CD4-positive, alpha-beta T cell treated with Interleukin-15 for 4 hours (primary cell): ENCODE data around the gene CTNS.

ENCODE experiments used
- DNase-seq: peaks from one replicate; pipeline ENCODE4 v3.0.0-alpha.2; 2020; ENCODE audit warnings: low spot score

Gene CTNS

DNA sequence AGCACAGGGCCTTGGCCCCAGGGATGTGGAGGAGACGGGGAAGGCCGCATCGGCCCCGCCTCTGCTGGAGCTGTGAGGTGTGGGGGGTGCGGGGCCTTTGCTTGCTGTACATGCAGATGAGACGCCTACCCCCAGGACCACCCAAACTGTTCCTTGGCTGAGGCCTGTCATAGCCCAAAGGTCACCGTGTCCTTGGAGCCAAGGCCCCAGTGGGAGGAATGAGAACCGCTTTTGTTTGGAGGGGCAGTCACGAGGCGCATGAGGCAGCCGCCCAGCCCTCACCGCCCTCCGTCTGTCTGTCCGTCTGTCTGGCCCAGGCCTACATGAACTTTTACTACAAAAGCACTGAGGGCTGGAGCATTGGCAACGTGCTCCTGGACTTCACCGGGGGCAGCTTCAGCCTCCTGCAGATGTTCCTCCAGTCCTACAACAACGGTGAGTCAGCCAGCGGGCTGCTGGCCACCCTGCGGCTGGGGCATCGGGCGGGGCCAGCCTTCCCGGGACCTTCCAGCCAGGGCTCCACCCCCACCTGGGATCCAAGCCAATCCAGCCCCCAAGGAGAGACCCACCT, 23.1 kb downstream of the CTNS start:
- DNase-seq = no peak

DNA sequence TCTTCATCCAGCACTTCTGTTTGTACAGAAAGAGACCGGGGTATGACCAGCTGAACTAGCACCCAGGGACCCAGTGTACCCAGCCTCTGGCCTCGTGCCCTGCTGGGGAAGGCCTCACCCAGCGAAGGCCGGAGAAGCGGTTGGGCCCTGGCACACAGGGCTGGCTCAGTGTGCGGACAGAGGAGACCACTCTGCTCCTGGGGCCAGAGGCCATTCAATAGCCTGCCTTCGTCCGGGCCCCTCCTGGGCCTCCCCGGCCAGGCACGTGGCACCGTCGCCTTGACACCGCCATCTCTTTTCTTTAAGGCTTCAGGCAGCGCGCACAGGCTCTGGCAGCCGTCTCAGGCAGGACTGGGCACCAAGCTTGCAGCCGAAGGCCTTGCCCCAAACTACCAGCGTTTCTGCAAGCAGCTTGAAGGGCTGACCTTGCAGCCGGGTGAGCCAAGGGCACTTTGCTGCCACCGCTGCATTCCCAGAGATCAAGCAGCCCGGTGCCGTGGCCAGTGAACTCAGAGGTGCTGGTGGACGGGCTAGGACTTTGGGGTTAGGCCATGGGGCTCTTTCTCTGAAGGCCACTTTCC, 23.8 kb downstream of the CTNS start:
- no peak for DNase-seq

DNA sequence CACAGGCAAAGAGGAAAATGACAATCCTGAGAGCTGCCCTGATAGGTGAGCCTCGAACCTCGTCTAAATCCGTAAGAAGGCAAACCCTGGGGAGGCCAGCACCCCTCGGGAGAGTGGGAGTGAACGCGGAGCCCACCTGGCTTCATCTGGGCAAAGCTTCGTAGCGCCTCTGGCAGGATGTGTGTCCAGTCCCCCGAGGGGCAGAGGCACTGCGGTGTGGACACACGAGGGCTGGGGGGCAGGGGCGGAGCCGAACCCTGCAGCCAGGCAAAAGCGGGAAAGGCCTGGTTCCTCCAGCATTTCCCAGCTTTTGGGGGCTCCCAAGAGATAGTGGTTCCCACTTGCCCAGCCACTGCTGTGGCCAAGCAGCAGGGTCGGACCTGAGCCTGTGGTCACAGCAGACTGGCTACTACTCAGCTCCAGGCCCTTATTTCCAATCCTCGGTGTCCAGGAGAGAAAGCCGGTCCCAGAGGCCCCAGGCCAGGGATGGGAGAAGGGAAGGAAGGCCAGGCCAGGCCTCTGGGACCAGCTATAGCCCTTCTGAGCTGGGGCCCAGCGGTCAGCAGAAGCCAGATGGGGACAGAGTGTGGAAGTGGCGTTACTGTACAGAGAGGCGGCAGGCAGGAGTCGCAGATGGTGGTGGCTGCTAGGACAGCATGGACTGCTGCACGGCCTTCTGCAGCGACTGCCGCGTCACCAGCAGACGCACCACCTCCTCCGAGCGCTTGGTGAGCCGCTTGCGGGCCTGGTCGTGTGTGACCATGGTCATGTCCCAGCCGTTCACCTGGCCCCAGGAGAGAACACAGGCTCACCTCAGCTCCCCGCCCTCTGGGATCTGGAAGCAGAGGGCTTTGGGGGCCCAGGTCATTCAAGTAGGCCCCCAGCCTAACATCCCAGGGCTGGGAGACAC, 26.8 kb downstream of the CTNS start:
- DNase-seq = no peak

DNA sequence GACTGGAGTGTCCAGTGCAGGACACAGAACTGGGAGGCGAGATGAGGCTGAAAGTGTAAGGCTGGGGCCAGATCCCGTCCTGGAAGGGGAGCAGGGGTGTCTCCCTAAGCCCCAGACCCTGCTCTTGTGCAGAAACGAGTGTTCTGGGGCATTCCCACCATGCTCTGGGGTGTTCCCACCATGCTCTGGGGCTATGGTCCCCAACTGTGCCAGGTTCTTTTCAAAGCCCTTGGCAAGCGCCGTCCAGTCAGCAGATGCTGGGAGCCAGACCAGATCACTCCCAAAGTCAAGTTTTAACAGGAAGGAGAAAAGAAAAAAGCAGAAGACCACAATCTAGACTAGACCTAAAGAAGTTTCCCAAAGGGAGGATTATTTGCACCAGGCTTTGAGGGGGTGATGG, 29.3 kb downstream of the CTNS start:
- no peak for DNase-seq

DNA sequence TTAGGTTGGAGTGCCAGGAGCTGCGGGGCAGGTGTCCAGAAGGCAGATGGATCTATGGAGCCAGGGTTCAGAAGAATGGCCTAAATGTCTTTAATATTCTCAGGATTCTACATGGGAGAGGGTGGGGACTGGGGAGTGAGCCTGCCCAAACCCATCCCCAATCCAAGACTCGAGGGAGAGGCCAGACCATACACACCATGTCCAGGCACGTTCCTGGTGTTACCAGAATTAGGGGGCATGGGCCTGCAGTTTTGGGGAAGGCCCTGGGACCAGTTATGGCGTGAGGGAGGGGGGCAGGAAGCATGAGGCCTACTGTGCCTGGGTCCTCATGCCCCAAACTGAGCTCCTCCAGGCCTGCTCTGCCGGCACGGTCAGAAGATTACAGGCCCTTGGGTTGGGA, 30.0 kb downstream of the CTNS start:
- DNase-seq = no peak

DNA sequence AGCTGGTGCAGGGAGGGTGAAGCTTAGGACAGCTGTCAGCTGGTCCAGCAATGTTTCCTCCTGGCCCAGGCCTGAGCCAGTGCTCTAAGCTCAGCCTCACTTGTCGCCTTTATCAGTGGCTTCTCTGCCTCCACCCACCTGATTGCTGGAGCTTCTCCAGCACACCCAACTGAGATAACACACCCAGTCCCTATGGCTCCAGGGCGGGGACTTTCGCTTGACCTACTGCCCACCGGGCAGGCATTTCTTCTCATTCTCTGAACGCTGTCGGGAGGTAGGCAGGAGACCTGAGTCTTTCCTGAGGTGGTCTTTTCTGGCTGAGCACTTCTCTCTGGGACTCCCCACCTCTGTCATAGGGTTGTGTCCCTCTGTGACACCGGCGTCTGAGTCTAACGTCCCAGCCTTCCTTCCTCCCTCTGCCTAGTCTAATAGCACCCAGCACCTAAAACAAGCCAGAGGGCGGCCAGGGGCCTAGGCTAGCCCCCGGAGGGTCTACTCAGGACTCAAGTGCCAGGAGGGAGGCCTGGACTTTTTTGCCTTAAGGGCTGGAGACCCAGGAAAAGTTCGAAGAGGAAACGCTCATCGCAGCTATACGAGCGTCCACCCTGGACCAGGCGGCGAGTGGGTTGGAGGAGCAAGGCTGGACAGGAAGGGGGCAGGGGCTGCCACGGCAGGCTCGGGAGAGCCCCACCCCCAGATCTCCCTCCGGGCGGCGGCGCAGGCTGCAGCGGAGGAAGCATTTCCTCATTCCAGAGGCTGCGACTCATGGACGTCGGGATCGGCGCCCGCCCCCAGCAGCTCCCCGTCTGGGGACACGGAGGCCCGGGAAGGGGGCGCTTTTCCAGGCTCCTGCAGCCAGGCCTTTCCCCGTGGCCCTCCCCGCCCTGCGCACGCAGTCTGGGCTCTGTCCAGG, 31.1 kb downstream of the CTNS start:
- DNase-seq = no peak

DNA sequence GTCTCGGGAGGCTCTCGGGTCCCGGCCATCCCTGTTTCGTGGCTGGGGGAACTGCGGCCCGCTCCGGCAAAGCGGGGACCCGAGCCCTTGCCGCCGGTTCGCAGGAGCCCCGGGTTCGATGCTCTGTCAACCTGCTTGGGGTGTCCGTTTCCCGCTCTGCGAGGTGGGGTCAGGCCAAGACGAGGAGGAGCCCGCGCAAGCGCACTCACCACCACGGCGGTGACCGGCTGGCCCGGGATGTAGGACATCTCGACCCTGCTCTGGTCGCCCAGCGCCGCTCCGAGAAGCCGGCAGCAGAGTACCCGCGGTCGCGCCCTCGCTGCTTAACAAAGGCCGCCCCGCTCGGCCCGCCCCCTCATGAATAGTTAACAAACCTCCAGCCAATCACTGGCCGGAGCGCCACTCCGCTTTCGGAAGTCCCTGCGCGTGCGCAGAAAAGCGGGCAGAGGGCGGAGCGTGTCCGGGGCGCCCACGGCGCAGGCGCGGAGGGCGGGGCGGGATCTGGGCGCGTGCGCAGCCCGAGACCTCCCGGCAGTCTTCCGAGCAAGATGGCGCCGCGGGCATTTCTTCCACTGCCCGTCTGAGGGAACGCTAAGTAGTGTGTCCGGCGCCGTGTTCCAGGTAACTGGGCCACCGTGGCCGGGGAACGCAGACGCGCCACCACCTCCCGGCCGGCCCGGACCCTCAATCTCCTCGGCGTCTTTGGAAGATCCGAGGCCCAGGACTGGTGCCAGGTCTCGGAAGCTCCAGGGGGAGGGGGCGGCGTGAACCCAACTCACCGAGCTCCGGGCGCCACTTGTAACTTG, 31.9 kb downstream of the CTNS start, which contains the start of the genes EMC6 and TAX1BP3:
TSS of gene EMC6 (plus strand) at position 534 of the 806 bp plus-strand sequence. CDS start 335 bp downstream, outside the sequence.
TSS of gene TAX1BP3 (minus strand) at position 300 of the 806 bp plus-strand sequence. CDS start at position 248, 52 bp downstream.
- DNase-seq = peak; percentile 97

DNA sequence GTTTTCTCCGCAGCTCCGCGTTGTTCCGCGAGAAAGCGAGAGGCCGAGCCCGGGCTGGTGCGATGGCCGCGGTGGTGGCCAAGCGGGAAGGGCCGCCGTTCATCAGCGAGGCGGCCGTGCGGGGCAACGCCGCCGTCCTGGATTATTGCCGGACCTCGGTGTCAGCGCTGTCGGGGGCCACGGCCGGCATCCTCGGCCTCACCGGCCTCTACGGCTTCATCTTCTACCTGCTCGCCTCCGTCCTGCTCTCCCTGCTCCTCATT, 32.5 kb downstream of the CTNS start:
- no peak for DNase-seq

DNA sequence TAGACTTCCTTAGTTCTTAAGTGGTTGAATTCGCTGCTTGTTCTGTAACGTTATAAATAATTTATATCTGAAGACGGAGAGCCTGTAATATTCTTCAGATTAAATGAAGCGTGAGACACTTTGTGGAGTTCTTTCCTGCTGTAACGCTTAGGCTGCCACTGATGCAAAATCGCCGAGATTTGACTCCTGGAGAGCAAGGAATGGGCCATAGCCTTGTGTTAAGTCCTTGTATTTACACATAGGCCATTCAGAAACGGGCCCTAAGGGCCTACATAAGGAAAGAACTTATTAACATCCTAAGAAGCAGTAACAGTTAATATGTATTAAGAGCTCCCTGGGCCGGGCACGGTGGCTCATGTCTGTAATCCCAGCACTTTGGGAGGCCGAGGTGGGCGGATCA, 33.0 kb downstream of the CTNS start:
- DNase-seq = no peak

DNA sequence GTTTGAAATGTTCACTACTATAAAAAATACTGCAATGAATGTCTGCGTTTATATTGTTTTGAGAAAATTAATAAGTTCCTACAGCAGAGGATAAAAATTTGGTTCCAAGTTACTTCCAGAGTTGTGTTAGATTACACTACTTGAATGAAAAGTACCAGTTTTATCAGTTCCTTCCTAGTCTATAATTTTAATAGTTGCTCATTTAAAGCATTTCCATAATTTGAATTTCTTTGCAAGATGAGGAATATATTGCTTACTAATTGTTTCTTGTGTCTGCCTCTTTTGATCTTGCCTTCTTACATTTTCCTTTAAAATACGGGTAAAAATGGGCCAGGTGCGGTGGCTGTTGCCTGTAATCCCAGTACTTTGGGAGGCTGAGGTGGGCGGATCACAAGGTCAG, 36.0 kb downstream of the CTNS start:
- no peak for DNase-seq

DNA sequence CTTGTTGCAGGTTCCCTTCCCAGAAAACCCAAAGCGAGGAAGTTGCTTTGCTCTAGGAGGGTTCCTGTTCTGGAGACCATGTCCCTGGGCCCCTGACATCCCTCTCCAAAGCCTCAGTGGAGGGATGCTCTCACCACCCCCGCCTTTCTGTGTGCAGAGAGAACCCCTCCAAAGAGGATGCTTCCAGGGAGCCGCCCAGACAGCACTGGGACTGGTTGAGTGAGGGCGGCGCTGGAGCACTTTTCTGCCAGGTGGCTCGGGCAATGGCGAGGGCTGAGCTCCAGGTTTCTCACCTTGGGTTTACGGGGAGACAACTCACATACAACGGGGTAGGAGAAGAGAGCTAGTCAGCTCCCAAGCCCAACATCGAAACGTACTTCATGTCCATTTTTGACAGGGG, 39.3 kb downstream of the CTNS start:
- no peak for DNase-seq

DNA sequence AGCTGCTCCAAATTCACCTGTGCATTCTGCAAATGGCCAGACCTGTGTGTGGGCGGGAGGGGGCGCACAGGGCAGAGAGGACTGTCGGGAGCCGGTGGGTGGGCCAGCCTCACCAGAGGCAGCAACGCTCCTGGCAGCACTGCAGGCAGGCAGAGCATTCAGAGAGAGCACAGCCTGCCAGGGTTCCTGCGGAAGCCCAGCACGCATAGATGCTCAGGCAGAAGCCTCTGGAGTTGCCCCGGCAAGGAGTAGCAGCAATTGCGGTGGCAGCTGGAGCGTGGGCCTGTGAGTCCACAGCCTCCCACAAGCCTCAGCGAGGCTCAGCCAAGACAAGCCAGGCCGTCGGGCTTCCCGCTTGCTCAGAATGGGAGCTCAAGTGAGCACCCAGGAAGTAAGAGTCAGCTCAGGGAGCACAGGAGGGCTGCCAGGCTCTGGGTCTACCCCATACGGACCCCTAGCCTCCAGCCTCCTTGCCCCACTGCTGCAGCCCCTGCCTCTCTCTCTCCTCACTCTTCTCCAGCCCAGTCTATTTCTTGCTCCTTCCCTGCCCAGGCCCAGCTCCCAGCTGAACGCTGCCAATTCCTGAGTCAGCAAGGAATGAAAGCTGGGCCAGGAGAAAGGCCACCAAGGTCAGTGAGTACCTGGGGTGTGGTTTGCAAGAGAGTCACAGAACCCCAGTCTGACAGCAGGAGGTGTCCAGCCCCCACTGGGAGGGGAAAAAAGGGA, 41.7 kb downstream of the CTNS start:
- DNase-seq = no peak

DNA sequence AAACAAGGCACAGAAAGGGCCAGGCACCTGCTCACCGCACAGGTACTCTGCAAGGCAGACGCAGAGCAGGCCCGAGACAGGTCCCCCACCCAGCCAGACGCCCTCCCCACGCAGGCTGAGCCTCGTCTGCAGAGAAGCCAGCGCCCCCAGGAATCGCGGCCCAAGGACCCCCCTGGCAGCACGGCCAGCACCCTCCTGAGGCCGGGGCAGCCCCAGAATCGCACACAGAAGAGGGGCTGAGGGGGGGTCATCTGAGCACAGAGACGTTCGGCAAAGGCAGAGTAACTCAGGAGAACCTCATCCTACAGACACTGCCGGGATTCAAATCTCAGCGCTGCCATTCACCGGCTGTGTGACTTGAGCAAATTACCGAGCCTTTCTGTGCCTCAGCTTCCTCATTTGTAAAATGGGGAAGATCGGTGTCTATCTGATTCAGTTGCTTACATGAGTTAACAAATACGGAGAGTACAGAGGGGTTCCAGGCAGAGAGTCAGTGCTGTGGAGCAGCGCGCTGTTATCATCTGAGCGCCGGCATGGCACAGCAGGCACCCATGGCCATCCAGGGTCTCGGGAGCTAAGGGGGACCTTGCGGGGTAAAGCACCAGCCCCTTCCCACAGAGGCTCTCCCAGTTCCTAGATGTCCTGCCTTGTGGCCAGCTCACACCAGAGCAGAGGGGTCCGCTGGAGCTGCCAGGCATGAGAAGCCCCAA, 42.4 kb downstream of the CTNS start:
- DNase-seq = no peak

DNA sequence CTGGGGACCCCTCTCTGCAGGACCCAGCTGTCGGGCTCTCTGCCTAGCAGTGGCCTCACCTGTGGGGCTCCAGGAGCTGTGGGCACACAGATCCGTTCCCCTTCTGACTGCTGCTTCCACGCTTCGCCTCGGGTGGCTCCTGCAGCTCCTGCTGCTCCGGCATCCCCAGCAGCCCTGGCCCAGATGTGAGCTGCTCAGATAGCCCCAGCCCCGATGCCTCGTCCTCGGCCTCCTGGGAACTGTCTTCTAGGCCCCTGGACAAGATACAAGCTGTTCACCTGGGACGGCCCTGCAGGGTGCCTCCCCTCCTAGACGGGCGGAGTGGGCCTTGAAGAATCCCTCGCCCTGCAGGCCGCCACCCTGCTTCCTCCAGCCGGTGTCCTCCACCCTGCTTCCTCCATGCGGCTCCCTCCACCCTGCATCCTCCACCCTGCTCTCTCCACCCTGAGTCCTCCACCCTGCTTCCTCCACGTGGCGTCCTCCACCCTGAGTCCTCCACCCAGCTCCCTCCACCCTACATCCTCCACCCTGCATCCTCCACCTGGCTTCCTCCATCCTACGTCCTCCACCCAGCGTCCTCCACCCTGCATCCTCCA, 43.1 kb downstream of the CTNS start:
- no peak for DNase-seq

DNA sequence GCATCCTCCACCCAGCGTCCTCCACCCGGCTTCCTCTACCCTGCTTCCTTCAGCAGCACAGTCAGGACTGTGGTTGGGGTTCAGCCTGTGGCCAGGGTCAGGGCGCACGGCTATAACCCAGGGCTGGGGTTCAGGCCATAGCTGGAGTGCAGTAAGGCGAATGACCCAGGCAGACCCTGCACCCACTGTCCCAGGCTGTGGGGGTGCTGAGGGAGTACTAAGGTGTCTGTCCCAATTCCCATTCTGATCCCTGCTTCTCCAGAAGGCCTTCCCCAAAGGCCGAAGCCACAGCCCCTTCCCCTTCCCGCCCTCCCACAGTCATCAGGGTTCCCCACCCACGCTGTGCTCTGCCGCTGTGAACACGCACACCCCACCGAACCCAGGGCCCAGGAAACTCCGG, 44.5 kb downstream of the CTNS start:
- DNase-seq = no peak

DNA sequence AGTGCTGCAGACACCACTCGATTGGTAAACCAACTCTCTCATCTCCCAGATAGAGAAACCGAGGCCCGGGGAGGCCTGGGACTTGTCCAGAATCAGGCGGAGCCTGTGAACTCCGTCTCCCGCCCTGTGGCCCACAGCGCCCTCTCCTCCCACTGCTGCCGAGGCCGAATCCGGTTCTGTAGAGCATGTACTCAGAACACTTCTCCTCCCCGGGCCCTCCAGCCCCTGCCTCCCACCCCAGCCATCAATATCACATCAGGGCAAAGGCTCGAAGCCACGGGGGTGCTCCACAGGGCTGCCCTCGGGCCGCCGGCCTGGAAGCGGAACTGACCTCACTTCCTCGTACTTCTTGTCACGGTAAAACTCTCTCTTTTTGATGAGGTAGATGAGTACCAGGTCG, 45.0 kb downstream of the CTNS start:
- no peak for DNase-seq

DNA sequence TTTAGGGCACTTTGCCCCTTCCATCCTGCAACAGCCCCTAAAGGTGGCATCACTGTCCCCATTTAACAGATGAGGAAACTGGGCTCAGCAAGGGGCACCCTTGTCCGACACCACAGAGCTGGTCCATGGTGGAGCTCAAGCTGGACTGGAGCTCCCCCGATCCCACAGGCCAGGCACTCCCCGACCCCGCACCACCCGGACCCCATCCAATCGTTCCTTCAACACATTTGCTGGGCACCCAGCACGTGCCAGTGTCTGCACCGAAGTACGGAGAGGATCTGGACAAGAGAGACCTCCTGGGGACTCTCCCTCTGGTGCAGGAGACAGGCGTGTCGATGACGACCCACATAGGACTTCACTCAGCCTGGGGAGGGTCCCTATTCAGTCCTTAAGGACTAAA, 45.5 kb downstream of the CTNS start:
- no peak for DNase-seq

DNA sequence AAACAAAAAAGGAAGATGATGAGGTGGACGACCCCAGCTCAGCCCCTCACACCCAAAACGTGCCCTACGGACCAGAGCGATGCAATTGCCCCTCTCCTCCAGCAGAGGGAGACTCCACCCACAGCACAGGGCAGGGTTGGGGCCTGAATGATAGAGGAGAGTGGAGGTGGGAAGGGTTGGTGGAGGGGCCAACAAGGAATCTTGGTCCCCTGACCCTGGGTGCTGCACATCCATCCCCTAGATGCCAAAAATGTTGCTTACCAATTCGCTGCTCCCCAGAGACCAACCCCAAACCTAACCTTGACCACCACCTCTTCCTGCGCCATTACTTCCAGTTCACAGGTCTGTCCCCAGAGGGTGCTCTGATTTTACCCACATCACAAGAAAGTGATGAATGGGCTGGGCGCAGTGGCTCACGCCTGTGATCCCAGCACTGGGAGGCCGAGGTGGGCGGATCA, 46.5 kb downstream of the CTNS start:
- peak; percentile 65 for DNase-seq

DNA sequence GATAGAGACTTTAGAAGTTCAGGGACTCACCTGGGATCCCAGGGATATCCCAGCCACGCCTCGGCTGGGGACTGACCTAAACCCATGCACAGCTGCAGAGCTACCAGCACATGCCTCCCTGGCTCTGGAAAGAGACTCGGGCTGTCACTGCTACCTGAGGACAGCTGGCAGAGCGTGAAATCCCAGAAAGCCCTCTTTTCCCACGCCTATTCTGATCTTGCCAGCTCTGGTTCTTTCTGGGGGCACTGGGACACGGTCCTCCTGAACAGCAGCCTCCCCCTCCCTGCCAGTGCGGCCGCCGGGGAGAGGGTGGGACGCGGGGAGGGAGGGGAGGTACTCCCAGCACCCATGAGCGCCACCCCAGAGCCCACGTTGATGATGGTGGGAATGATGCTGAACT, 48.6 kb downstream of the CTNS start:
- no peak for DNase-seq
